Lung (tissue), 12 donors: Measurements from ENCODE around the gene COL6A2. TPM values are rescaled to one million over a fixed set of nuclear protein-coding genes. Genes with fewer than 3 reads are reported as not detected.

ENCODE experiments used
- ATAC-seq: fragments of 200-7000 bp; cut with Tn5 transposase; one replicate; pipeline ENCODE4 v1.9.1; 2020; ENCODE audit warnings: moderate number of reproducible peaks; ENCODE audit not compliant: insufficient read depth, low FRiP score
- DNase-seq, 3 donors: peaks; one replicate each; pipeline ENCODE4 v3.0.0-alpha.2; 2013 to 2017
- H3K27ac ChIP-seq, 2 donors: one replicate each; pipeline ENCODE4 v1.5.1; 2013; ENCODE audit warnings: mild to moderate bottlenecking in 2 of 2, moderate library complexity in 2 of 2, control low read depth in 1 of 2, inconsistent platforms in 1 of 2, low read depth in 1 of 2, low read length in 1 of 2
- H3K27me3 ChIP-seq, 3 donors: one replicate each; pipeline ENCODE4 v1.5.1; 2013; ENCODE audit warnings: low read length in 2 of 3; ENCODE audit not compliant: control insufficient read depth in 3 of 3, insufficient read depth in 3 of 3
- H3K36me3 ChIP-seq, 4 donors: one replicate each; pipeline ENCODE4 v1.5.1; 2013; ENCODE audit warnings: low read length in 4 of 4, mild to moderate bottlenecking in 1 of 4, moderate library complexity in 1 of 4; ENCODE audit not compliant: control insufficient read depth in 4 of 4, insufficient read depth in 4 of 4
- H3K4me1 ChIP-seq, 5 donors: one replicate each; pipeline ENCODE4 v1.5.1; 2013; ENCODE audit warnings: low read length in 5 of 5, mild to moderate bottlenecking in 2 of 5, moderate library complexity in 1 of 5; ENCODE audit not compliant: control insufficient read depth in 5 of 5, insufficient read depth in 5 of 5
- H3K4me3 ChIP-seq: one replicate; pipeline ENCODE4 v1.5.1; 2013; ENCODE audit warnings: mild to moderate bottlenecking, control low read depth, moderate library complexity
- H3K9ac ChIP-seq, 2 donors: one replicate each; pipeline ENCODE4 v1.5.1; 2013; ENCODE audit warnings: low read length in 2 of 2, control low read depth in 1 of 2; ENCODE audit not compliant: insufficient read depth in 1 of 2
- H3K9me3 ChIP-seq, 4 donors: one replicate each; pipeline ENCODE4 v1.5.1; 2013; ENCODE audit warnings: low read length in 3 of 4, mild to moderate bottlenecking in 1 of 4, moderate library complexity in 1 of 4; ENCODE audit not compliant: control insufficient read depth in 4 of 4, insufficient read depth in 3 of 4
- WGBS, 2 donors: extraction: QIAGEN DNeasy Blood & Tissue Kit; methylation state at CpG; one replicate each; pipeline ENCODE4 v1.1.7; 2013; 5-methylcytosine and 5-hydroxymethylcytosine counted together
- polyA plus RNA-seq, 2 donors: library from polyadenylated mRNA; stranded (reverse); fragments of 200-250 nt; gene quantifications; one replicate each; pipeline ENCODE4 v1.2.1, GENCODE V29; 2013
- total RNA-seq, 2 donors: library from RNA; depleted of rRNA in 1 of 2; stranded (reverse); fragments of >200 nt in 1 of 2; gene quantifications; one replicate each; pipeline ENCODE4 v1.2.1, GENCODE V29; 2014 to 2021
- TF ChIP-seq, protein P1 (sequence below): IDR thresholded peaks from 2 replicates; pipeline ENCODE4 v1.5.1; 2012; ENCODE audit warnings: mild to moderate bottlenecking; ENCODE audit errors: control extremely low read depth, extremely low read depth
- donor health status: control.
- donor health status: control.
- donor health status: Bipolar disorder and iron deficiency.
- donor health status: healthy.
- donor health status: DM: yes; HTN: yes; CAD: no.

Gene COL6A2
- total and polyA plus RNA-seq, 4 donors: 192 to 466 (median 292) TPM

DNA sequence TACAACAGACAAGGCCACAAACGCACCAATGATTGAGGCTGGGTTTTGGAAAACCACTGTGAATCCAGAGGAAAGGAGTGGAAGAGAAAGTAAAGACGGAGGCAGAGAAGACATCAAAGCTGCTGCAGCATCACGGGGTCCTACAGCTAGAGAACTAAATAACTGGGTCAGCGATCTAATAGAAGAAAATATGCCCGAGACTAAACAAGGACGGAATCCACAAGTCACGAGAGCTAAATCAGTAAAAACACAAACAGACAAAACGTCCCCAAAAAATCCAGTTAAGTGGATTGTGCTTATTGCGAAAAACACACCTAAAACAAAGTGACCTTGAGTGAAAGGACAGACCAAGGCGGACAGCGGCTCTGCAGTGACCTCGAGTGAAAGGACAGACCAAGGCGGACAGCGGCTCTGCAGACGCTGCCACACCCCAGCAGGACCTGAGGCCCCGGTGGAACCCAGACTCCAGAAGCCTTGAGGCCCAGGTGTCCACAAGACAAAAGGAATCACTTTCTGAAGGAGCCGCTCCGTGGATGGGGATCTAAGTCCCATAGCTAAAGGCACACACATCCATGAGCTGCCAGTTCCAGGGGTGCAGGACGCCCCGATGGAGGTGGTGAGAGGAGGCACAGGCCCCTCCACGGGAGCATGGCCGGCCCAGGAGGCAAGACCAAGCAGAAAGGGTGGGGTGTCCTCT lies 51.4 kb downstream of the COL6A2 start:
- DNase-seq: peak in 1 of 3 donors; percentile 9
- Histone ChIP-seq H3K4me1 (peaks cover 0 to 13% (median 6%) of the 10 kb centered on the region in 5 donors), H3K9ac (no peak overlapping the region), H3K36me3 (no peaks in the 10 kb centered on the region), H3K27ac (no peak overlapping the region), H3K27me3 (no peaks in the 10 kb centered on the region), H3K4me3 (no peak overlapping the region), H3K9me3 (no peaks in the 10 kb centered on the region)
- WGBS, 2 donors: 86 to 90% methylated on average over 22 of the region's 22 CpGs
- ATAC-seq: no peak
- TF ChIP-seq, protein P1, sequence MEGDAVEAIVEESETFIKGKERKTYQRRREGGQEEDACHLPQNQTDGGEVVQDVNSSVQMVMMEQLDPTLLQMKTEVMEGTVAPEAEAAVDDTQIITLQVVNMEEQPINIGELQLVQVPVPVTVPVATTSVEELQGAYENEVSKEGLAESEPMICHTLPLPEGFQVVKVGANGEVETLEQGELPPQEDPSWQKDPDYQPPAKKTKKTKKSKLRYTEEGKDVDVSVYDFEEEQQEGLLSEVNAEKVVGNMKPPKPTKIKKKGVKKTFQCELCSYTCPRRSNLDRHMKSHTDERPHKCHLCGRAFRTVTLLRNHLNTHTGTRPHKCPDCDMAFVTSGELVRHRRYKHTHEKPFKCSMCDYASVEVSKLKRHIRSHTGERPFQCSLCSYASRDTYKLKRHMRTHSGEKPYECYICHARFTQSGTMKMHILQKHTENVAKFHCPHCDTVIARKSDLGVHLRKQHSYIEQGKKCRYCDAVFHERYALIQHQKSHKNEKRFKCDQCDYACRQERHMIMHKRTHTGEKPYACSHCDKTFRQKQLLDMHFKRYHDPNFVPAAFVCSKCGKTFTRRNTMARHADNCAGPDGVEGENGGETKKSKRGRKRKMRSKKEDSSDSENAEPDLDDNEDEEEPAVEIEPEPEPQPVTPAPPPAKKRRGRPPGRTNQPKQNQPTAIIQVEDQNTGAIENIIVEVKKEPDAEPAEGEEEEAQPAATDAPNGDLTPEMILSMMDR: no peak

DNA sequence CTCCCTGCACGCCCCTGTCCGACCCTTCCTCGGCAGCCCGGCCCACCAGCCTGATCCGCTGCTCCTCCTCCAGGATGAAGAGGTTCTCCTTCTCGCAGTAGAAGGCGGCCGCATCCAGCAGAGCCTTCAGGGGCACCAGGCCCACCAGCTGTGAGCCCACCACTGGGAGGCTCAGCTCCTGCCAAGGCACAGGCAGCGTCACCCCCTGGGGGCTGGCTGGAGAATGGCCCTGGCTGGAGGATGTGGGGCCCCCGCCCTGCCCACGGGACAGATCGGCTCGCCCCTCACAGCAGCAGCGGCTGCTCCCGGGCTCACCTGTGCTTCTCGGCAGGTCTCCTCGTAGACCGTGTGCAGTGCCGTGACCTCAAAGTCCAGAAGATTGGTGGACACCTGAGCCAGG lies 52.2 kb downstream of the COL6A2 start:
- peaks cover 0 to 13% (median 6%) of the 10 kb centered on the region in 5 donors for H3K4me1 ChIP-seq
- H3K27me3 ChIP-seq: no peaks in the 10 kb centered on the region
- TF ChIP-seq, protein P1: no peak
- no peaks in the 10 kb centered on the region for H3K9me3 ChIP-seq
- WGBS, 2 donors: 78 to 86% methylated on average over 18 to 19 of the region's 19 CpGs
- DNase-seq (peak in 1 of 3 donors; percentile 12), ATAC-seq (no peak)
- no peak overlapping the region for H3K27ac ChIP-seq
- H3K36me3 ChIP-seq: no peaks in the 10 kb centered on the region
- H3K4me3 ChIP-seq: no peak overlapping the region
- no peak overlapping the region for H3K9ac ChIP-seq

DNA sequence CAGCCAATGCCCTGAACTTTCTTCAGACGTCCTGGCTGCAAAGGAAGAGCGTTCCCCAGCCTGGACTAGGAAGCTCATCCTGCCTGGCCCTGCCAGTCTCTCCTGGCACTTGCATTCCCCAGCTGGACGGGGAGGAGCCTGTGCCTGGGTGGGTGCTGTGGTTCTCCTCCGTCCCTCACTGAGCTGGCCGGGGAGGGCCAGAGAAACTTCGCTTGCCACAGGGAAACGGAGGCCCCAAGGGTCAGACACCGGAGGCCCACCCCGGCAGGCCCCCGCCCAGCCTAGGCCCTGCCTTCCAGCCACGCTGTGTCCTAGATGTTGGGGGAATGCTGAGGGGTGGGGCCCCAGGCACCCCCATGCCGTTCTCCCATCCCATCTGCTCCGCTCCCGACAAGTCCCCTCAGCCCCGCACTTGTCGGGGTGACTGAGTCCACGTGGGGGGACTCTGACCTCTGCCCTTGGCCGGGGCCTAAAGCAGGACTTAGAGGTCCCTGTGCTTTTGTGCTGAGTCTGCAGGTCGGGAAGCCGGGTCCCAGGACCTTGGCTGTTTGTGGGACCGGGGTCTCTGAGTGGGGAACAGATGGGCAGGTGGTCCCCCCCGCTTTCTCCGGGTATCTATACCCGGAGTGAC lies 52.7 kb downstream of the COL6A2 start:
- 86 to 88% methylated on average over 24 of the region's 24 CpGs for WGBS, 2 donors
- Histone ChIP-seq H3K4me1 (peaks cover 0 to 13% (median 6%) of the 10 kb centered on the region in 5 donors), H3K36me3 (no peaks in the 10 kb centered on the region), H3K9ac (no peak overlapping the region), H3K9me3 (no peaks in the 10 kb centered on the region), H3K27me3 (no peaks in the 10 kb centered on the region), H3K27ac (no peak overlapping the region), H3K4me3 (no peak overlapping the region)
- TF ChIP-seq, protein P1: no peak
- DNase-seq (peak in 1 of 3 donors; percentile 11), ATAC-seq (no peak)
